GM10847 (cell line): ENCODE results near the gene FDPS.

ENCODE experiments used
- POLR2A ChIP-seq: IDR thresholded peaks from 2 replicates; pipeline ENCODE4 v1.6.1; 2011; ENCODE audit not compliant: insufficient read length; ENCODE audit errors: extremely low read depth

FDPS gene

DNA sequence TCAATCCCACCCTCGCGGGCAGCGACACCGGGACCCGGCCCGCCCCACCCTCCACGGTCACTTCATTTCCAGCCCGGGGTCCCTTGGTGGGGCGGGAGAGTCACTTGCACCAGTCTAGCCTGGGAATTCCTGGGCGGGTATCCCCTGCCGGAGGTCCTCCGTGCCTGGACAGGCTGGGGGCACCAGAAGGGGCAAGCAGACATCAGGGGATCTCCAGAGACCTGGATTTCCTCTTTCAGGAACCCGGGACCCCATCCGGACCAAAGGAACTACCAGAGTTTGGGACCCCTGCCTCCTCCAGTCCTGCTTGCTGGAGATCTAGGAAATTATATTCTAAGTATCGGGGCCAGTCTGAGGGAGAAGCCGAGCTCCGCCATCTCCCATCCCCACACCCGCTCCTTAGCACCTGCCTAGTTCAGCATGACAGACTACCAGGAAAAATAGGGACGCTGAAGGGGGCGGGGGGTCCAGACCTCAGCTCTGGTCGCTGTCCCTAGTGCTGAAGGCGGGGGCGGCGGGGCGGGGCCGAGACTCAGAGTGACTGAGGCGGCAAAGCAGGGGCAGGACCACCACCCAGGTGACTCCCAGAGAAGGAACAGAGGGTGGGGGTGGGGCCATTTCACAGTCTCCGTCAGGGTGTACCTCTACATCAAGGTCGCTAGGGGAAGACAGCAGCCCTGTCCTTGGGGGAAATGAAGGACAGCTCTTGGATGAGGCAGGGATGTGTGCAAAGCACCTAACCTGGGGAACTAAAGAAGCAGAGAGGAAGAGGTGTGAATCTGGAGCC, 30.6 kb upstream of the FDPS start:
- TF ChIP-seq POLR2A: no peak

DNA sequence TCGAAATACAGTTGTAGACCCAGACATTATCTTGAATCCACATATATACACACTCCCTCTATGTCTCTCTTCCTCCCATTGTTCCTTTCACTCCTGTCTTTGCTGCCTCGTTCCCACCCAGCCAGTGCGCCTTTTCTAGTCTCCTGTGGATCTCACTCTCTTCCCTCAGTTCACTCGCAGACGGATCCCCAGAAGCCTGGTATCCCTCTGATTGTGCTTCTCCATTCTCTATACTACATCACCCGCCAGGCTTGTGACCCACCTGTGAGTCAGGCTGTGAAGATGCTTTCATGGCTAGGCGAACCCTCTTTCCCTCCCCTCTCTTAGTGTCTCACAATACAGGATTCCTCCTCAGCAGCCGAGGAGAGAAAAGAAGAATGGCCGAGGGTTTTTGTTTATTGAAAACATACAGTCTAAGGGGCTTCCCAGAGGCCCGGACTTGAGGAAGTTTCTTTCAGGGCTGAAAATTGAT, 29.9 kb upstream of the FDPS start:
- TF ChIP-seq POLR2A: no peak

DNA sequence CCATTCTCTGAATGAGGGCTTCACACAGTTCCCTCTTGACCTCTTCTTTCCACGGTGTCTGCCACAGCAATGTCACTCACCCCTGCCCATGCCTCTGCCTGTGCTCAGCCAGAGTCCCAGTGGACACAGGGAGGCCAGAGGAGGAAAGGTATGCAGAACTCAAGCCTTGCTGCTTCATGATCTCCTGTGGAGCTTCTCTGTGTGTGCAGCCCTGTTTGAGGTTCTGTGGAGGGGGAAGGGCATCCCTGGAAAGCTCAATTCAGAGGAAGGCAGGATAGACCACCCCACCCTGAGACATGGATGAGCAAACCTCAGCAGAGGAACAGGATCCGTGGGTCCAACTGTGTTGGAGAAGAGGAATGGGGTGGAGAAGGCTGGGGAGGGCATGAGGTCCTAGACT, 29.4 kb upstream of the FDPS start:
- no peak for TF ChIP-seq POLR2A

DNA sequence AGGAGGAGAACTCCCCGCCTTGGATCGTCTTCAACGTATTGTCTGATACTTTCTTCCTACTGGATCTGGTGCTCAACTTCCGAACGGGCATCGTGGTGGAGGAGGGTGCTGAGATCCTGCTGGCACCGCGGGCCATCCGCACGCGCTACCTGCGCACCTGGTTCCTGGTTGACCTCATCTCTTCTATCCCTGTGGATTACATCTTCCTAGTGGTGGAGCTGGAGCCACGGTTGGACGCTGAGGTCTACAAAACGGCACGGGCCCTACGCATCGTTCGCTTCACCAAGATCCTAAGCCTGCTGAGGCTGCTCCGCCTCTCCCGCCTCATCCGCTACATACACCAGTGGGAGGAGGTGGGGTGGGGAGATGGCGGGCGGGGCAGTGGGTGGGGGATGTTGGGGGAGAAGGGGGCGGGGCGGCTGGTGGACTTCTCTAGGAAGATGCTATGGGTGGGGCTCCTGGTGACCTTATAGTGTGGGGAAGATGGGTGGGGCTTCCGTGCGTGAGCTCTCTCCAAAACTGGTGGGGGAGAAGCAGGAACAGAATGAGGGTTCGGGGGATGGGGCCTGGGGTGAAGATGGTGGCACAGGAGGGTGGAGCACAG, 26.1 kb upstream of the FDPS start:
- TF ChIP-seq POLR2A: no peak

DNA sequence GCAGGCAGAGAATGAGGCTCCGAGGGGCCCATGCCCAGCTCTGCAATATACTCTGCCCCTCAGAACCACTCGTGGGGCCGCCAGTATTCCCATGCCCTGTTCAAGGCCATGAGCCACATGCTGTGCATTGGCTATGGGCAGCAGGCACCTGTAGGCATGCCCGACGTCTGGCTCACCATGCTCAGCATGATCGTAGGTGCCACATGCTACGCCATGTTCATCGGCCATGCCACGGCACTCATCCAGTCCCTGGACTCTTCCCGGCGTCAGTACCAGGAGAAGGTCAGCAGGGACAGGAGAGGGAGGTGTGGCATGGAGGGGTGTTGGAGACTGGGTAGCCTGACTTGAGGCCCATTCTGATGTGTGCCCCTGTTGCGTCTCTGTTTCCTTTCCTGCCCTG, 24.2 kb upstream of the FDPS start:
- TF ChIP-seq POLR2A: no peak

DNA sequence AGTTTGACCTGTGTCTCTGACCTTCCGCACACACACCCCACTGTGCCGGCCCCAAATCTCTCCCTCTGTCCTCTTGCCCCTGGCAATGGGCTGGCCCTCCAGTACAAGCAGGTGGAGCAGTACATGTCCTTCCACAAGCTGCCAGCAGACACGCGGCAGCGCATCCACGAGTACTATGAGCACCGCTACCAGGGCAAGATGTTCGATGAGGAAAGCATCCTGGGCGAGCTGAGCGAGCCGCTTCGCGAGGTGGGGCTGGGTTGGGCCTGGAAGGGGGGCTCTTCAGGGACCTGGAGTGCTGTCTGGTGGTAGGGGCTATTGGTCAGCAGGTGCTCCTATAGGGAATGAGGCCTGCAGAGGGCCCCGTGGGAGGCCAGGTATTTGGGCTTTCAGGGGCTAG, 23.6 kb upstream of the FDPS start:
- TF ChIP-seq POLR2A: no peak

DNA sequence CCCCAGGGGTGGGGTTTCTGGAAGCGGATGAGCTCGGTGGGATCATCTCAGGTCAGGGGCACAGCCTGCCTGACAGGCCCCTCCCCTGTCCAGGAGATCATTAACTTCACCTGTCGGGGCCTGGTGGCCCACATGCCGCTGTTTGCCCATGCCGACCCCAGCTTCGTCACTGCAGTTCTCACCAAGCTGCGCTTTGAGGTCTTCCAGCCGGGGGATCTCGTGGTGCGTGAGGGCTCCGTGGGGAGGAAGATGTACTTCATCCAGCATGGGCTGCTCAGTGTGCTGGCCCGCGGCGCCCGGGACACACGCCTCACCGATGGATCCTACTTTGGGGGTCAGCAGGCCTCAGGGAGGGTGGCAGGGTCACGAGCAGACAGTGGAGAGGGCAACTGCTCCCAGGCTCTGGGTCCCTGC, 23.0 kb upstream of the FDPS start:
- TF ChIP-seq POLR2A: no peak

DNA sequence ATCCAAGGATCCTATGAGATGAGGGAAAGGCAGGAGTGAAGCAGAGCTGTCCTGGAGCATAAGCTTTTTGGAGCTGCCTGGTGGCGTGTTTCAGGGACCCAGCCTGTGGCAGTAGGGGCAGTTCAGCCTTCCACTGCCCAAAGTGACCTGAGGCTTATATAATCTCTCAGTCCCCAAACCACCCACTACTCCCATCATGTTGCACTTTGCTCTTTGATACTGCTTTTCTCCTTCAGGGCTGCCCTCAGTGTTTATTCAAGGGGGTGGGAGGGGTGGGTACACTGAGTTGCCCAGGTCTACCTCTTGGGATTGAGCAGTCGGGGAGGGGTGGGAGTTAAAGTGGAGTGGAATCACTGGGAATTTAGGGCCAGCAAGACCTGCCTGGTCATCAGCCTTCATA, 22.1 kb upstream of the FDPS start:
- no peak for TF ChIP-seq POLR2A

DNA sequence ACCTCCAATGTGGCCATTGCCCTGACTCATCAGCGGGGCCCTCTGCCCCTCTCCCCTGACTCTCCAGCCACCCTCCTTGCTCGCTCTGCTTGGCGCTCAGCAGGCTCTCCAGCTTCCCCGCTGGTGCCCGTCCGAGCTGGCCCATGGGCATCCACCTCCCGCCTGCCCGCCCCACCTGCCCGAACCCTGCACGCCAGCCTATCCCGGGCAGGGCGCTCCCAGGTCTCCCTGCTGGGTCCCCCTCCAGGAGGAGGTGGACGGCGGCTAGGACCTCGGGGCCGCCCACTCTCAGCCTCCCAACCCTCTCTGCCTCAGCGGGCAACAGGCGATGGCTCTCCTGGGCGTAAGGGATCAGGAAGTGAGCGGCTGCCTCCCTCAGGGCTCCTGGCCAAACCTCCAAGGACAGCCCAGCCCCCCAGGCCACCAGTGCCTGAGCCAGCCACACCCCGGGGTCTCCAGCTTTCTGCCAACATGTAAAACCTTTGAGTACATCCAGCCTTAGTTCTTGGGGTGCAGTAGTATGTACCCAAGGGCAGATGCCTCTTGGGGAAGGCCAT, 20.6 kb upstream of the FDPS start:
- TF ChIP-seq POLR2A: no peak

DNA sequence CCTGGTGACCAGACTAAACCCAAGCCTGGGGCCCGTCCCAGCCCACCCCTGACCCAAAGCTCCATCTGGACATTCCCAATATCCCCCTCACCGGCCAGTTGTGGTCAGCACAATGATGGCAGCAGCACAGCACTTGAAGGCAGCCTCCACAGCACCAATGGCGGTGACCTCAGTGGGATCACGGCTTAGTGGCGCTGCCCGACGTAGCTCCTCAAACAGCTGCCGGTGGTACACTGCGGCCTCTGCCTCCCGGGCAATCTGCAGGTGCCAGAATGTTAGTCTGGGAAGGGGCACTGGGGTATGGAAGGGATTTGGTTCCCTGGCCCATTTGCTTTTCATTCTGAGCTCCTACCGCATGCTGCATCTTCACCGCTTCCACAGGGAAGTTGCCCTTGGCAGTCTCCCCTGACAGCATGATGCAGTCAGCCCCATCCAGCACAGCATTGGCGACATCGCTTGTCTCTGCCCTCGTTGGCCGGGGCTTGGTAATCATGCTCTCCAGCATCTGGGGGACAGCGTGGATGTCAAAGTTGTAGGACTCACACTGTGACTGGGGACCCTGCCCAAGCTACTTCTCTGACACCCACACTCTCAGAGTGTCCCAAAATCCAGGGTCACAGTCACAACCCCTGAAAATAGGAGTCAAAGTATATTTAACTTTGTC, 15.4 kb upstream of the FDPS start:
- TF ChIP-seq POLR2A: no peak

DNA sequence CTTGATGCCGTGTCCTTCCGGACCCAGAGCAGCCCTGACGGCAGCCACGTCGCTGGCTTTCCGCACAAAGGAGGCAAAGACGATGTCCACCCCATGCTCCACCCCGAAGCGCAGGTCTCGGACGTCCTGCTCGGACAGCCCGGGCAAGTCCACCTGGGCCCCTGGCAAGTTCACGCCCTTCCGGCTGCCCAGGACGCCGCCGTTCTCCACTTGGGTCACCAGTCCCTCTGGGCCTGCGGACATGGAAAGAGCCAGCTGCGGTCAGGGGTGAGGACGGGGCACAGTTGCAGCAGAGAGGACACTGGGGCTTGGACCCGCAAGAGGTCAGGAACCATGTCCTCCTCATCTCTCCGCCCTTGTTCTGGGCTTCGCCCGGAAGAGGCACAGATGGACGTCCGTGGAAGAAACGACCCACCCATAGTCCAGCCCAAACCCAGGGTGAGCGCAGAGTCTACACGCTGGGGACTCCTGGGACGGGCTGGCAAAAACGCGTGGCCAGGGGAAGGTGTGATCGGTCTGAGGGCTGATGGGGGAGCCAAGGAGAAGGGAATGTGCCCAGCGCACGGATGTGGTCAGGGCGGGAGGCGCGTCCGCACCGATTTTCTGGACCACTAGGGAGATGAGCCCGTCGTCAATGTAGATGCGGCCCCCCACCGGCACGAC, 14.0 kb upstream of the FDPS start:
- no peak for TF ChIP-seq POLR2A

DNA sequence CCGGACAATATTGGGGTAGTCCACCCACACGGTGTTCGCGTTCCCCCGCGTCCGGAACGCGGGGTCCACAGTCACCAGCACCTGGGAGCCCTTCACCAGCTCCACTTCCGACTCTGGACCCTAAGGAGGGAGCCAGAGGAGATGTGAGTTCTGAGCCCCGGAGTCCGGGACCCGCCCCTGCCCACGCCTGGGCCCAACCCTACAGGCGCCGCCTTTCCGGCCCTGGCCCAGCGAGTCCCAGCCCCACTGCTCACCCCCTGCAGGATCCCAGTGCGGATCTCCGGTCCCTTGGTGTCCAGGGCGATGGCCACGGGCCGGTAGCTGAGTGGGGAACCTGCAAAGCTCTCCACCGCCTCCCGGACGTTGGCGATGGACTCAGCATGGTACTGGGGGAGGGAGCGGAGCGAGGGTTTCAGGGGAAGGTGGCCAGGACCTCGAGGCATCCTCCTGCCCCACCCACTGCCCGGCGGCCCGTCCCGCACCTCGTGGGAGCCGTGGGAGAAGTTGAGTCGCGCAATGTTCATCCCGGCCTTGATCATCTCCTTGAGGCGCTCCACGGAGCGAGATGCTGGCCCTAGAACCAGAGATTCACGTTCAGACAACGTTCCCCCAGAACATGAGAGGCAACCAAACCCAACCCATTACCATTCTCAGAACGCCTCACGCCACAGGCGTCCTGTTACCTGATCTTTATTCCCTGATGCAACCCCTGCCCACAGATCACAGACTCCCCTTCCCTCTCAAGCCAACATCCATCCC, 13.3 kb upstream of the FDPS start:
- TF ChIP-seq POLR2A: no peak

DNA sequence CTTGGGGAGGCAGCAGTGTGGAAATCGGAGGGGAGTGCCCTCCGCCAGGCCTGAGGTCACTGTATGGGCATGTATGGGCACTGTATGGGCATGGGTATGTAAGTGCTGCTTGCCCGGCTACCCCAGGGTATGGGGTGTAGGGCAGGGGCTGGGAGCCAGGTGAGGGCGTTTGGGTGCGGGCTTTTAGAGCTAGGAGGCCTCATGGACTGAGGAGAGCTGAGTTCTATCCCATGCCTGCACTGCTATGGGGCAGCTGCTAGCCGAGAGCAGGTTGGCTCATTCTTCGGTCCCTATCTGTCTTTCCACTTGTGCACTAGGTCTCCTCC, 12.8 kb upstream of the FDPS start:
- no peak for TF ChIP-seq POLR2A

DNA sequence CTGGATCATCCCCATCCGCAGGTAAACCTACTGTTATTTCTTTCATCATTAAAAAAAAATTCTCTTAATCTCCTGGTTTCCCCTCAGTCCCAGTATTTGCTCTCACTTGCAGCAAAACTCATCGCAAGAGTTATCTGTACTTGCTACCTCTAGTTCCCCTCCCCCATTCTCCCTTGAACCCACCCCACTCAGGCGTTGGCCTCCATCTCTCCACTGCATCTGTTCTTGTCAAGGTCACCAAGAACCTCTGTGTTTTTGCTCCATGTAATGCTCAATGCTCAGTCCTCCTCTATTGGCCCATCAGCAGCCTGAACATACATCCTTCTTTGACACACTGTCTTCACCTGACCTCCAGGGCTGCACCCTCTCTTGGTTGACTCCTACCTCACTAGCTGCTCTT, 12.0 kb upstream of the FDPS start:
- TF ChIP-seq POLR2A: no peak

DNA sequence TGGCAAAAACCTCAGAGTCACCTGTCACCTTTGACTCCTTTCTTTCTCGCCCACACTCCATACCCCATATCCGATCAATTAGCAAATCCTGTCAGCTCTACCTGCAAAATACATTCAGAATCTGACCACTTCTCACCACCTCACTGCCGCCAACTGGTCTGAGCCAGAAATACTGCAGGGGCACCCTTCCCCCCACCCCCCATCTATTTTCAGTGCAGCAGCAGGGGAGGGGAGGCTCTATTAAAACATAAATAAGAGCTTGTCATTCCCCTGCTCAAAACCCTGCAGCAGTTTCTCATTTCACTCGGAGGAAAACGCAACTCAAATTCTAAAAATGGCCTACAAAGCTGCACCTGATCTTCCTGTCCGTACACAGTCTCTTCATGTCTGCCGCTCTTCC, 11.3 kb upstream of the FDPS start:
- no peak for TF ChIP-seq POLR2A
